SK-N-MC (cell line): ENCODE results near the gene P4HA1.

Source experiments
- EZH2 ChIP-seq: fragments of 200-600 bp; sonication (generic); IDR thresholded peaks from one replicate; pipeline ENCODE4 v1.6.1; 2017; ENCODE audit warnings: antibody characterized with exemption
- POLR2AphosphoS5 ChIP-seq: IDR thresholded peaks from 2 replicates; pipeline ENCODE4 v1.6.1; 2012; ENCODE audit warnings: mild to moderate bottlenecking, low read depth, low read length, borderline replicate concordance

DNA sequence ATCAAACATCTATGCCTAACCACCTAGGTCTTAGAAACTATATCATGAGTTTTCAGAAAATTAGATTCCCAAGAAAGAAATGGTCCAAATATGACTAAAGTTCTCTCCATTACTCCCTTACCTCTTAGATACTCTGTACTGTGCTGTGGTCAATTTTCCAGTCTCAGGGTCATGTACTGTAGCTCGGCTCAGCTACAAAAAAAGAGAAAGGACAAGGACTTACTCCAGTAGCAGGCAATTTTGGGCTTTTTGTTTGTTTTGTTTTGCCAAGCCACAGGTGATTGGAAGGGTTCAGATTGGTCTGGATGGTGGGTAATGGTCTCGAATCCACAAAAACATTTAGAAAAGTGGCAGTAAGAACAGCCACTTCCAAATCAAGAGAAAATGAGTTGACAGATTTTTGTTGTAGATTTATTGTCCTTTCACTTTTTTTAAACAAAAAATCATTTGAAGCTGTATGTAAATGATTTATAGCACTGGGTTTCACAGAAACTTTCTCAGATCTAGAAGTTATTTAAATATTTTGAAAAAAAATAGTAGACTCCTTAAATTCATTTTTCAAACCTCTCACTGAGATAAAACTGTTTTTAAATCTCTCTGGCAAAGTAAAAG lies 52.8 kb downstream of the P4HA1 start:
- no peak for TF ChIP-seq POLR2AphosphoS5
- no peak for TF ChIP-seq EZH2
